Right lobe of liver (tissue), 6 donors: Measurements from ENCODE around the gene TP53I11. TPM values are rescaled to one million over a fixed set of nuclear protein-coding genes. Genes with fewer than 3 reads are reported as not detected.

ENCODE experiments used
- ATAC-seq, 4 donors: fragments of 200-7000 bp; cut with Tn5 transposase; one replicate each; pipeline ENCODE4 v1.9.1; 2020; ENCODE audit warnings: mild to moderate bottlenecking in 4 of 4, moderate library complexity in 4 of 4
- DNase-seq, 3 donors: peaks; one replicate each; pipeline ENCODE4 v3.0.0-alpha.2; 2020
- H3K27ac ChIP-seq, 3 donors: fragments of 200-600 bp; one replicate each; pipeline ENCODE4 v1.8.0; 2022
- H3K27me3 ChIP-seq, 2 donors: fragments of 200-600 bp; one replicate each; pipeline ENCODE4 v1.8.0; 2022
- H3K36me3 ChIP-seq, 4 donors: fragments of 200-600 bp; sonication (generic) in 1 of 4; one replicate each; pipeline versions ENCODE4 v1.5.1 to v1.8.0; 2017 to 2022; ENCODE audit warnings: control low read depth in 1 of 4
- H3K4me1 ChIP-seq, 4 donors: fragments of 200-600 bp; sonication (generic) in 1 of 4; one replicate each; pipeline versions ENCODE4 v1.5.1 to v1.8.0; 2017 to 2022; ENCODE audit warnings: control low read depth in 1 of 4
- H3K4me3 ChIP-seq, 3 donors: fragments of 200-600 bp; one replicate each; pipeline ENCODE4 v1.8.0; 2022
- H3K9me3 ChIP-seq, 4 donors: fragments of 200-600 bp; sonication (generic) in 1 of 4; one replicate each; pipeline versions ENCODE4 v1.5.1 to v1.8.0; 2017 to 2022; ENCODE audit warnings: control low read depth in 1 of 4
- CTCF ChIP-seq, 4 donors: fragments of 200-600 bp in 3 of 4; fragments of 450-650 bp in 1 of 4; IDR thresholded peaks; one replicate each; pipeline versions ENCODE4 v1.5.1 to v1.8.0; 2016 to 2022; ENCODE audit warnings: antibody characterized with exemption in 4 of 4, mild to moderate bottlenecking in 2 of 4
- POLR2A ChIP-seq: fragments of 450-650 bp; IDR thresholded peaks from one replicate; pipeline ENCODE4 v1.6.1; 2017; ENCODE audit warnings: antibody characterized with exemption, mild to moderate bottlenecking
- WGBS: methylation state at CpG from one replicate; pipeline ENCODE4 v1.1.6; 2018; ENCODE audit warnings: low coverage, low lambda C conversion rate; ENCODE audit not compliant: insufficient coverage; ENCODE audit errors: missing lambda C conversion rate; 5-methylcytosine and 5-hydroxymethylcytosine counted together
- intact Hi-C, 2 donors: fragments of 100-400 bp; cut with DNase I; formaldehyde crosslinking; loops; one replicate each; pipeline versions ENCODE4 v1.11.2 to v1.14.1; 2022
- total RNA-seq, 6 experiments: library from RNA; depleted of rRNA in 2 of 6; stranded (reverse); fragments of >200 nt in 2 of 6; fragmentation: NEBNext Ultra II Directional in 3 of 6; extraction: Animal tissue kit (Norgen Biotek cat#: 25700) in 3 of 6; gene quantifications; one replicate each; pipeline versions ENCODE4 v1.1.0 to v1.2.4, GENCODE V29; 2016 to 2023
- donor health status: DM: no; HTN: yes; CAD: no.
- donor health status: DM: no; HTN: no; CAD: no.
- donor health status: DM: no; HTN: no; CAD: no.
- donor health status: DM: no; HTN: yes; CAD: no.
- donor health status: DM: no; HTN: yes; CAD: no.

The TP53I11 gene
- total RNA-seq, 6 experiments from 2014 or later: 5.7 to 22.1 (median 12.2) TPM

- no peaks in the 10 kb centered on the region for H3K27me3 ChIP-seq
- TF ChIP-seq POLR2A (no peak), CTCF (IDR thresholded peaks at IDR 0.05) (no peak)
- no peaks in the 10 kb centered on the region for H3K4me1 ChIP-seq
- H3K27ac ChIP-seq: no peak overlapping the region
- no peaks in the 10 kb centered on the region for H3K36me3 ChIP-seq
- intact Hi-C loops: no loop called here
- no peak overlapping the region for H3K4me3 ChIP-seq
- no peak for ATAC-seq
- no peaks in the 10 kb centered on the region for H3K9me3 ChIP-seq
- no peak for DNase-seq
- WGBS: 50% methylated on average over 1 of the region's 3 CpGs
Observed at GRCh38 chr11:44887636-44888035, 63.0 kb downstream of the TP53I11 start.

GRCh38 chr11:44886790-44887140 lies 63.9 kb downstream of the TP53I11 start:
- no peak overlapping the region for H3K27ac ChIP-seq
- DNase-seq (no peak), ATAC-seq (no peak)
- no peaks in the 10 kb centered on the region for H3K36me3 ChIP-seq
- no peak for TF ChIP-seq POLR2A
- intact Hi-C loops: no loop called here
- no peaks in the 10 kb centered on the region for H3K9me3 ChIP-seq
- H3K4me3 ChIP-seq: no peak overlapping the region
- H3K27me3 ChIP-seq: no peaks in the 10 kb centered on the region
- 63% methylated on average over 3 of the region's 3 CpGs for WGBS
- no peaks in the 10 kb centered on the region for H3K4me1 ChIP-seq

- Histone ChIP-seq H3K36me3 (no peaks in the 10 kb centered on the region), H3K9me3 (no peaks in the 10 kb centered on the region), H3K27ac (no peak overlapping the region), H3K4me3 (no peak overlapping the region), H3K27me3 (no peaks in the 10 kb centered on the region), H3K4me1 (no peaks in the 10 kb centered on the region)
- ATAC-seq (no peak), DNase-seq (no peak)
- WGBS: 58% methylated on average over 13 of the region's 13 CpGs
- TF ChIP-seq CTCF (IDR thresholded peaks at IDR 0.05): no peak
- no peak for TF ChIP-seq POLR2A
- intact Hi-C loops: no loop called here
Observed at GRCh38 chr11:44885919-44886789, 64.5 kb downstream of the TP53I11 start.

GRCh38 chr11:44885065-44885810 lies 65.4 kb downstream of the TP53I11 start:
- Histone ChIP-seq H3K36me3 (no peaks in the 10 kb centered on the region), H3K4me1 (no peaks in the 10 kb centered on the region), H3K27ac (no peak overlapping the region), H3K4me3 (no peak overlapping the region), H3K9me3 (no peaks in the 10 kb centered on the region), H3K27me3 (no peaks in the 10 kb centered on the region)
- ATAC-seq: no peak
- WGBS: 73% methylated on average over 8 of the region's 12 CpGs
- no peak for TF ChIP-seq POLR2A
- no peak for TF ChIP-seq CTCF (IDR thresholded peaks at IDR 0.05)
- no peak for DNase-seq
- intact Hi-C loops: no loop called here

DNA sequence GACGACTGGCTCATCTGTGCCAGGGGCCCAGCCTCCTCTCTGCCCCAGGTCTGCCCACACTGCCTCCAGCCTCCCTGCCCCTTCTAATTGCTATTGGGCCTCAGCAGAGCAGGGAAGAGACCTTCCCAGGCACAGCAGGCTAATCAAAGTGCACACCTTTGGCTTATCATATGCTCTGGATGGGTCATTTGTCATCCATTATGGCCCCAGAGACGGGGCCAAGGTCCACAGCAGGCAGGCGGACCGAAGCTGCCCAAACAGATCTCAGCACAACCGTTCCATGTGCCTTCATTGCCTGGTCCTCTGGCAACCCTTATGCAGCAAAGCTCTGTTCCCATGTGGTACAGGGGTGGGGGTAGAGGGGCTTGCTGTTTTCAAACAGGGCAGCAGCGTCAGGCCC lies 66.6 kb downstream of the TP53I11 start:
- DNase-seq: no peak
- no peak overlapping the region for H3K27ac ChIP-seq
- no peaks in the 10 kb centered on the region for H3K36me3 ChIP-seq
- no peaks in the 10 kb centered on the region for H3K9me3 ChIP-seq
- no peak overlapping the region for H3K4me3 ChIP-seq
- H3K4me1 ChIP-seq: no peaks in the 10 kb centered on the region
- intact Hi-C loops: no loop called here
- ATAC-seq: no peak
- H3K27me3 ChIP-seq: no peaks in the 10 kb centered on the region
- WGBS: 80% methylated on average over 2 of the region's 6 CpGs
- TF ChIP-seq CTCF (IDR thresholded peaks at IDR 0.05) (no peak), POLR2A (no peak)
